GM19099 (cell line): ENCODE results near the gene MYO5C.

Source experiments
- POLR2A ChIP-seq: IDR thresholded peaks from 3 replicates; pipeline ENCODE4 v1.6.1; 2011; ENCODE audit warnings: low read depth; ENCODE audit not compliant: insufficient read length; ENCODE audit errors: extremely low read depth

Gene MYO5C

GRCh38 chr15:52218371-52218770 is 77.2 kb downstream of the MYO5C start:
- no peak for TF ChIP-seq POLR2A

GRCh38 chr15:52217186-52217585 is 78.4 kb downstream of the MYO5C start:
- no peak for TF ChIP-seq POLR2A

- TF ChIP-seq POLR2A = no peak
Observed at GRCh38 chr15:52214553-52214952, 81.1 kb downstream of the MYO5C start.

- TF ChIP-seq POLR2A = no peak
Observed at GRCh38 chr15:52213206-52213605, 82.4 kb downstream of the MYO5C start.

GRCh38 chr15:52208306-52208946 is 87.2 kb downstream of the MYO5C start:
- no peak for TF ChIP-seq POLR2A

- no peak for TF ChIP-seq POLR2A
Observed at GRCh38 chr15:52207191-52207590, 88.4 kb downstream of the MYO5C start.

GRCh38 chr15:52206446-52206845 is 89.2 kb downstream of the MYO5C start:
- TF ChIP-seq POLR2A = no peak

- no peak for TF ChIP-seq POLR2A
Observed at GRCh38 chr15:52204657-52205056, 90.9 kb downstream of the MYO5C start.

- no peak for TF ChIP-seq POLR2A
Observed at GRCh38 chr15:52200831-52201365, 94.7 kb downstream of the MYO5C start.

- no peak for TF ChIP-seq POLR2A
Observed at GRCh38 chr15:52199271-52199670, 96.3 kb downstream of the MYO5C start.

- TF ChIP-seq POLR2A = no peak
Observed at GRCh38 chr15:52196891-52197290, 98.7 kb downstream of the MYO5C start.

GRCh38 chr15:52193791-52194190 is 101.8 kb downstream of the MYO5C start:
- TF ChIP-seq POLR2A = no peak

GRCh38 chr15:52193321-52193720 is 102.3 kb downstream of the MYO5C start:
- TF ChIP-seq POLR2A = no peak

- no peak for TF ChIP-seq POLR2A
Observed at GRCh38 chr15:52191207-52191606, 104.4 kb downstream of the MYO5C start, which contains the start of gene GNB5. Gene GNB5 (minus strand): TSS chr15:52191392. CDS start chr15:52184676, 6,716 bp downstream.

- no peak for TF ChIP-seq POLR2A
Observed at GRCh38 chr15:52186651-52187486, 108.7 kb downstream of the MYO5C start.

- no peak for TF ChIP-seq POLR2A
Observed at GRCh38 chr15:52185151-52185561, 110.4 kb downstream of the MYO5C start.

- TF ChIP-seq POLR2A = no peak
Observed at GRCh38 chr15:52184721-52185120, 110.9 kb downstream of the MYO5C start.
